Thoracic aorta (tissue), 2 donors: ENCODE measurements around the gene TMEM212. TPM values are rescaled to one million over a fixed set of nuclear protein-coding genes. Genes with fewer than 3 reads are reported as not detected.

Source experiments
- ATAC-seq: fragments of 150-250 bp; one replicate; pipeline ENCODE4 v1.8.0; 2017; ENCODE audit warnings: low read depth; ENCODE audit not compliant: insufficient number of reproducible peaks, low FRiP score
- DNase-seq: peaks from one replicate; pipeline ENCODE4 v3.0.0-alpha.2; 2020; ENCODE audit warnings: low spot score
- H3K27ac ChIP-seq, 2 donors: fragments of 200-600 bp; sonication (generic); 1 replicate in 1 of 2; 2 replicates in 1 of 2; pipeline ENCODE4 v1.5.1; 2016; ENCODE audit warnings: mild to moderate bottlenecking in 2 of 2, moderate library complexity in 2 of 2
- H3K27me3 ChIP-seq: fragments of 200-600 bp; sonication (generic); replicated peaks from 2 replicates; pipeline ENCODE4 v1.6.0; 2016; ENCODE audit warnings: mild to moderate bottlenecking; ENCODE audit not compliant: insufficient read depth
- H3K36me3 ChIP-seq: fragments of 200-600 bp; sonication (generic); one replicate; pipeline ENCODE4 v1.5.1; 2016
- H3K4me1 ChIP-seq, 2 donors: fragments of 200-600 bp; sonication (generic); 1 replicate in 1 of 2; 2 replicates in 1 of 2; pipeline versions ENCODE4 v1.5.1 to v1.6.0; 2016; ENCODE audit warnings: low read depth in 2 of 2, mild to moderate bottlenecking in 1 of 2; ENCODE audit not compliant: control insufficient read depth in 1 of 2
- H3K4me3 ChIP-seq: fragments of 200-600 bp; sonication (generic); 2 replicates; pipeline ENCODE4 v1.5.1; 2016; ENCODE audit warnings: mild to moderate bottlenecking
- H3K9me3 ChIP-seq: fragments of 200-600 bp; sonication (generic); 2 replicates; pipeline ENCODE4 v1.5.1; 2016
- total RNA-seq, 2 donors: library from RNA; depleted of rRNA; stranded (reverse); fragments of >200 nt; gene quantifications; one replicate each; pipeline versions ENCODE4 v1.1.0 to v1.2.3, GENCODE V29; 2016
- TF ChIP-seq, protein P1 (sequence below): fragments of 200-600 bp; sonication (generic); IDR thresholded peaks from one replicate; pipeline ENCODE4 v1.5.1; 2019; ENCODE audit warnings: antibody characterized with exemption

Gene TMEM212
- total RNA-seq, 2 donors from 2014 or later, result not detected

DNA sequence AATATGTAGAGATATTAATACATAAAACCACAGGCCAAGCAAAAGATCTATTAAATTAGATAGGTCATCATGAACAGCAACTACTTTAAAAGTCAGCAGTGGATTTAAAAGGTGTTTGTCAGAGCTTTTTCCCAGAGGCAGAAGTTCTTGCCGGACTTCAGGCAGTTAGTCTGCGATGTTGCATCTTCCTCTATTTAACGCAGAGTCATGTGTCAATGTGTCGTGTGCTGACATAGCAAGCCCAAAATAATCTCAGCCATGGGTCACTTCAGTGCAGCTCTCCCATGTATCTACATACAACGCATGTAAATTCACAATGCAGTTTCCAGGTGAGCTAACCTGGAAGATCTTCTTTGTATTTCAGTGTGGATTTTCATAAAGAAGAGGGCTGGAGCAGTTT, 8.0 kb upstream of the TMEM212 start:
- DNase-seq (no peak), ATAC-seq (no peak)
- H3K36me3 ChIP-seq, result no peaks in the 10 kb centered on the region
- TF ChIP-seq, protein P1, sequence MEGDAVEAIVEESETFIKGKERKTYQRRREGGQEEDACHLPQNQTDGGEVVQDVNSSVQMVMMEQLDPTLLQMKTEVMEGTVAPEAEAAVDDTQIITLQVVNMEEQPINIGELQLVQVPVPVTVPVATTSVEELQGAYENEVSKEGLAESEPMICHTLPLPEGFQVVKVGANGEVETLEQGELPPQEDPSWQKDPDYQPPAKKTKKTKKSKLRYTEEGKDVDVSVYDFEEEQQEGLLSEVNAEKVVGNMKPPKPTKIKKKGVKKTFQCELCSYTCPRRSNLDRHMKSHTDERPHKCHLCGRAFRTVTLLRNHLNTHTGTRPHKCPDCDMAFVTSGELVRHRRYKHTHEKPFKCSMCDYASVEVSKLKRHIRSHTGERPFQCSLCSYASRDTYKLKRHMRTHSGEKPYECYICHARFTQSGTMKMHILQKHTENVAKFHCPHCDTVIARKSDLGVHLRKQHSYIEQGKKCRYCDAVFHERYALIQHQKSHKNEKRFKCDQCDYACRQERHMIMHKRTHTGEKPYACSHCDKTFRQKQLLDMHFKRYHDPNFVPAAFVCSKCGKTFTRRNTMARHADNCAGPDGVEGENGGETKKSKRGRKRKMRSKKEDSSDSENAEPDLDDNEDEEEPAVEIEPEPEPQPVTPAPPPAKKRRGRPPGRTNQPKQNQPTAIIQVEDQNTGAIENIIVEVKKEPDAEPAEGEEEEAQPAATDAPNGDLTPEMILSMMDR, result no peak
- H3K27ac ChIP-seq, result no peak overlapping the region
- H3K27me3 ChIP-seq, result no peaks in the 10 kb centered on the region
- peaks cover 2 to 39% of the 10 kb centered on the region in 2 donors for H3K4me1 ChIP-seq
- H3K9me3 ChIP-seq, result no peaks in the 10 kb centered on the region
- no peak overlapping the region for H3K4me3 ChIP-seq

- H3K9me3 ChIP-seq, result no peaks in the 10 kb centered on the region
- H3K27me3 ChIP-seq, result no peaks in the 10 kb centered on the region
- H3K4me3 ChIP-seq, result no peak overlapping the region
- TF ChIP-seq, protein P1, result no peak
- no peak for DNase-seq
- H3K27ac ChIP-seq, result no peak overlapping the region
- no peak for ATAC-seq
- peaks cover 0 to 35% of the 10 kb centered on the region in 2 donors for H3K4me1 ChIP-seq
- no peaks in the 10 kb centered on the region for H3K36me3 ChIP-seq
Measured at GRCh38 chr3:171835613-171836012, 7.5 kb upstream of the TMEM212 start.

DNA sequence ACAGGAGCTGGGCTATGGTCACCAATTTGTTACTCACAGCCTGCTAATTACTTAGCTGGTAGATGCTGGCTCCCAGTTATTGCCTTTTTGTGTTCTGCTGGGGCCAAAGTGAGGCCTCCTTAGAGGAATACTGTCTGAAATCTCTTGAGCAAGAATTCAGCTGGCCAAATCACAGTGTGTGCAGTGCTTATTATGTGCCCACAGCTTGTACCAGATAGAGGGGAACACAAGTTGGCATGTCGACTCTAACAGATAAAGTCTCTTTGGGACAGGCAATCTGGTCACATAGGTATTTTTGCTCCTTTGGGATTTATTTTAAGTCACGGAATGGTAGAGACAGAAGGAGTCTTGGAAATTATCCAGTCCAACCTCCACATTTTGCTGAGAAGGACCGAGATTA, 6.3 kb upstream of the TMEM212 start:
- Histone ChIP-seq H3K36me3 (no peaks in the 10 kb centered on the region), H3K27ac (no peak overlapping the region), H3K4me1 (peaks cover 0 to 35% of the 10 kb centered on the region in 2 donors), H3K9me3 (no peaks in the 10 kb centered on the region), H3K27me3 (no peaks in the 10 kb centered on the region), H3K4me3 (no peak overlapping the region)
- ATAC-seq (no peak), DNase-seq (no peak)
- TF ChIP-seq, protein P1, result no peak

- Histone ChIP-seq H3K4me3 (peak overlapping the region; percentile 64), H3K9me3 (no peaks in the 10 kb centered on the region), H3K27ac (peak overlapping the region in 1 of 2 donors; percentile 55), H3K27me3 (no peaks in the 10 kb centered on the region), H3K4me1 (peaks cover 0 to 34% of the 10 kb centered on the region in 2 donors), H3K36me3 (no peaks in the 10 kb centered on the region)
- DNase-seq, result no peak
- ATAC-seq, result no peak
- TF ChIP-seq, protein P1, result no peak
Measured at GRCh38 chr3:171837698-171838097, 5.5 kb upstream of the TMEM212 start.

GRCh38 chr3:171838218-171838720, 4.9 kb upstream of the TMEM212 start:
- DNase-seq, result no peak
- Histone ChIP-seq H3K27ac (peak overlapping the region; percentile 53 to 55), H3K27me3 (no peaks in the 10 kb centered on the region), H3K4me1 (peaks cover 0 to 28% of the 10 kb centered on the region in 2 donors), H3K9me3 (no peaks in the 10 kb centered on the region), H3K4me3 (peak overlapping the region; percentile 64), H3K36me3 (no peaks in the 10 kb centered on the region)
- peak; percentile 55 for ATAC-seq
- TF ChIP-seq, protein P1, result no peak
